GM12878 (cell line): Measurements from ENCODE around the gene CFAP70. TPM values are rescaled to one million over a fixed set of nuclear protein-coding genes. Genes with fewer than 3 reads are reported as not detected.

Source experiments
- BCL3 ChIP-seq: IDR thresholded peaks from 2 replicates; pipeline ENCODE4 v1.6.1; 2011; ENCODE audit warnings: borderline replicate concordance, low read depth, mild to moderate bottlenecking, moderate library complexity, low read length; ENCODE audit not compliant: insufficient read depth, poor library complexity, severe bottlenecking
- CBFB ChIP-seq: IDR thresholded peaks from 2 replicates; pipeline ENCODE4 v1.6.1; 2016; ENCODE audit warnings: antibody characterized with exemption, low read depth
- CHD4 ChIP-seq: fragments of 200-600 bp; sonication (generic); IDR thresholded peaks from 2 replicates; pipeline ENCODE4 v1.6.1; 2016; ENCODE audit warnings: mild to moderate bottlenecking
- DPF2 ChIP-seq: fragments of 450-650 bp; IDR thresholded peaks from 2 replicates; pipeline ENCODE4 v1.6.1; 2017; ENCODE audit warnings: mild to moderate bottlenecking
- E2F4 ChIP-seq: IDR thresholded peaks from 2 replicates; pipeline ENCODE4 v1.6.1; 2012; ENCODE audit warnings: low read depth, low read length, improper control_type of control experiment
- HDGF ChIP-seq: fragments of 450-650 bp; IDR thresholded peaks from 2 replicates; pipeline ENCODE4 v1.6.1; 2016; ENCODE audit warnings: antibody characterized with exemption
- IKZF1 ChIP-seq: fragments of 450-650 bp; conservative IDR thresholded peaks from 2 replicates; pipeline ENCODE4 v1.6.1; 2017; ENCODE audit warnings: antibody characterized with exemption, mild to moderate bottlenecking
- IRF4 ChIP-seq: IDR thresholded peaks from 2 replicates; pipeline ENCODE4 v1.6.1; 2011; ENCODE audit warnings: low read depth, low read length
- KAT2A ChIP-seq: conservative IDR thresholded peaks from 2 replicates; pipeline ENCODE4 v1.6.1; 2011; ENCODE audit warnings: low read depth, low read length; ENCODE audit not compliant: control insufficient read depth
- MTA2 ChIP-seq: fragments of 450-650 bp; IDR thresholded peaks from 2 replicates; pipeline ENCODE4 v1.6.1; 2016; ENCODE audit warnings: low read depth, mild to moderate bottlenecking, moderate library complexity
- MTA3 ChIP-seq: IDR thresholded peaks from 2 replicates; pipeline ENCODE4 v1.6.1; 2012; ENCODE audit warnings: low read length, inconsistent platforms, borderline replicate concordance
- MXI1 ChIP-seq: fragments of 150-350 bp; IDR thresholded peaks from 2 replicates; pipeline ENCODE4 v1.6.1; 2011; ENCODE audit warnings: low read depth, mild to moderate bottlenecking, inconsistent platforms, low read length, improper control_type of control experiment
- PML ChIP-seq: IDR thresholded peaks from 2 replicates; pipeline ENCODE4 v1.6.1; 2012; ENCODE audit warnings: low read length, inconsistent platforms
- RAD51 ChIP-seq: fragments of 450-650 bp; IDR thresholded peaks from 2 replicates; pipeline ENCODE4 v1.6.1; 2016; ENCODE audit warnings: moderate library complexity, mild to moderate bottlenecking, inconsistent platforms
- RCOR1 ChIP-seq: conservative IDR thresholded peaks from 2 replicates; pipeline ENCODE4 v1.6.1; 2012; ENCODE audit warnings: low read depth, low read length, improper control_type of control experiment
- SPI1 ChIP-seq: IDR thresholded peaks from 2 replicates; pipeline ENCODE4 v1.6.1; 2011; ENCODE audit warnings: low read depth, mild to moderate bottlenecking, low read length, moderate library complexity, borderline replicate concordance; ENCODE audit not compliant: insufficient read depth
- SRF ChIP-seq, 2 experiments: IDR thresholded peaks; 2 replicates each; pipeline ENCODE4 v1.6.1; 2011; ENCODE audit warnings: low read depth in 2 of 2, low read length in 2 of 2, mild to moderate bottlenecking in 1 of 2, moderate library complexity in 1 of 2
- SUZ12 ChIP-seq: fragments of 200-600 bp; sonication (generic); IDR thresholded peaks from one replicate; pipeline ENCODE4 v1.6.1; 2018; ENCODE audit warnings: antibody characterized with exemption, mild to moderate bottlenecking; ENCODE audit not compliant: unreplicated experiment
- TCF3 ChIP-seq: IDR thresholded peaks from 2 replicates; pipeline ENCODE4 v1.6.1; 2012; ENCODE audit warnings: low read depth, mild to moderate bottlenecking, low read length, borderline replicate concordance; ENCODE audit not compliant: insufficient read depth
- ZBTB11 ChIP-seq: fragments of 450-650 bp; formaldehyde crosslinking; IDR thresholded peaks from 2 replicates; pipeline ENCODE4 v1.5.0; 2022; ENCODE audit warnings: mild to moderate bottlenecking, missing genetic modification characterization
- ZNF207 ChIP-seq: fragments of 450-650 bp; IDR thresholded peaks from 2 replicates; pipeline ENCODE4 v1.6.1; 2014; ENCODE audit warnings: antibody characterized with exemption, mild to moderate bottlenecking, borderline replicate concordance
- ZNF384 ChIP-seq: IDR thresholded peaks from 2 replicates; pipeline ENCODE4 v1.6.1; 2012; ENCODE audit warnings: low read depth, mild to moderate bottlenecking, low read length, improper control_type of control experiment, borderline replicate concordance
- polyA plus RNA-seq, 11 experiments: library from polyadenylated mRNA; depleted of rRNA in 4 of 11; unstranded in 6 of 11; stranded (reverse) in 5 of 11; fragments of >200 nt; fragmentation: Nextera tagmentation in 4 of 11; fragmentation: Illumina TruSeq in 1 of 11; extraction: Ambion mirVana in 4 of 11; extraction: Trizol in 1 of 11; gene quantifications; 1 replicate in 1 of 11; 2 replicates in 10 of 11; pipeline versions ENCODE4 v1.2.1 to v1.2.3, GENCODE V29; 2011 to 2016; ENCODE audit warnings: inconsistent platforms in 2 of 11, missing spikeins in 2 of 11, low read depth in 1 of 11
- total RNA-seq, 4 experiments: library from RNA; depleted of rRNA in 3 of 4; stranded (reverse); fragments of >200 nt in 3 of 4; fragmentation: Illumina TruSeq in 1 of 4; extraction: Trizol in 1 of 4; gene quantifications; 2 replicates each; pipeline versions ENCODE4 v1.2.1 to v1.2.3, GENCODE V29; 2013 to 2021
- TF ChIP-seq, protein P1 (sequence below): fragments of 450-650 bp; IDR thresholded peaks from 2 replicates; pipeline ENCODE4 v1.6.1; 2017; ENCODE audit warnings: borderline replicate concordance

Gene CFAP70
- total and polyA plus RNA-seq, 10 of the 15 experiments (the other 5 are each of a cell fraction or from before 2014, with no cell fraction given), result 0.21 to 1.1 (median 0.42) TPM

DNA sequence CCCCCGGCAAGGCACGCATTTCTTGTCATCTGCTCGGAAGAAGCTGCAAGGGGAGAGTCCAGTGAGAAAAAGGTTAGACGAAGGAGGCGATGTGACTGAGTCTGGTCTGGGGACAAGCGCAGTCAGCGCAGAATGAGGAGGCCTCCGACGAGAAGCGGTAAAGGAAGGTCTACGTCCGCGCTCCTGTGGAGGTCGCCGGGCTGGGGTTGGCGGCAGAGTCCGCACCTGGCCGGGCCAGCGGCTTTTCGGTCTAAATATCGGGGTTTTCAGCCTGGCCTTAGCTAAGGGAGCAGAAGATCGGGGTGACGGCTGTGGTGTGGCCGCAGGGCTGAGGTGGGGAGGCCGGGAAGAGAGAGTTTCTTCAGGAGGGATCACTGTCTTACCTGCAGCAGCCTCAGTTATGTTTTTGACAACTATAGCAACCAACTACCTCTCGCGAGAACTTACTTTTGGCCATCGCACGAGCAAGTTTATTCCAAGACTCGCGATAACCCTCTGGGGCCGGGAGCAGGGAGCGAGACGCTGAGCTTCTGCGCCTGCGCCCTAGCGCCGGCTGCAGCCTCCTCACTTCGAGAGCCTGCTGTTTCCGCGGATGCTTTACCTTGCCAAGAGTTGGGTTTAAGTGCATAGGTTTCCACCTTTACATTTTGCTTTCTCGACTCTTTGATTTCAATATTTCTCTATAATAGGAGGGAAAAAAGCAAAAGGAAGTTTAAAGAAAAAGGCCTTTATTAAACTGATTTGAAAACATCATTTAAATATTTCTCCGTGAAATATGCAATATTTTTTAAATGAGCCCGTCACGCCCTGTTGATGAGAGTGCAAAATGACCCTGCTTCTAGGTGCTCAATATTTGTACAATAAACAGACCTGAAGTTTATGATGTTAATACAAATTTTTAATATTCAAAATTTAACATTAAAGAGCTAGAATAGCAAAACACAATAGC is at the start of gene CFAP70 (continued):
- TF ChIP-seq, protein P1, sequence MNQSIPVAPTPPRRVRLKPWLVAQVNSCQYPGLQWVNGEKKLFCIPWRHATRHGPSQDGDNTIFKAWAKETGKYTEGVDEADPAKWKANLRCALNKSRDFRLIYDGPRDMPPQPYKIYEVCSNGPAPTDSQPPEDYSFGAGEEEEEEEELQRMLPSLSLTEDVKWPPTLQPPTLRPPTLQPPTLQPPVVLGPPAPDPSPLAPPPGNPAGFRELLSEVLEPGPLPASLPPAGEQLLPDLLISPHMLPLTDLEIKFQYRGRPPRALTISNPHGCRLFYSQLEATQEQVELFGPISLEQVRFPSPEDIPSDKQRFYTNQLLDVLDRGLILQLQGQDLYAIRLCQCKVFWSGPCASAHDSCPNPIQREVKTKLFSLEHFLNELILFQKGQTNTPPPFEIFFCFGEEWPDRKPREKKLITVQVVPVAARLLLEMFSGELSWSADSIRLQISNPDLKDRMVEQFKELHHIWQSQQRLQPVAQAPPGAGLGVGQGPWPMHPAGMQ, result peak; percentile 91
- TF ChIP-seq ZNF207 (no peak), MTA2 (no peak), HDGF (no peak), ZNF384 (no peak), KAT2A (no peak), ZBTB11 (CRISPR knock-in tag) (no peak), BCL3 (peak; percentile 72), CHD4 (no peak), SPI1 (no peak), PML (peak; percentile 72; the same call in 1 of the 2 replicates), RAD51 (no peak), CBFB (peak; percentile 98), IKZF1 (no peak; the same call in 1 of the 2 replicates), TCF3 (no peak), MTA3 (no peak), E2F4 (no peak), SRF (IDR thresholded peaks at IDR 0.05; ENCODE audit: low read depth in 2 of 2, low read length in 2 of 2) (no peak), MXI1 (peak; percentile 68; the same call in 1 of the 2 replicates), SUZ12 (no peak), RCOR1 (peak; percentile 99), IRF4 (no peak), DPF2 (no peak)
